ENCODE results near the gene DYSF.

DNA sequence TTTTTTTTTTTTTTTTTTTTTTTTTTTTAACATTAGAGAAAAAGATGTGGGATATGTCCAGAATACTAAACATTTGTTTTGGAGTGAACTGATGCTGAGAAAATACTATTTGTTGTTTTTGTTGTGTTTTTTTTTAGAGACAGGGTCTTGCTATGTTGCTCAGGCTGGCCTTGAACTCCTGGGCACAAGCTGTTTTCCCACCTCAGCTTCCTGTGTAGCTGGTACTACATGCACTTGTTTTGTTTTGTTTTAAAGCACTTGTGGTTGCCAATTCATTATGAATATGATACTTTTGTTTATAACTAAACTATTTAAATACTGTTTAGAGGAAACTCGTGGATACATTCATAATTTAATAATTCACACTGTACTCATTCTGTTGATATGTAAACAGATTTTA lies 33.4 kb upstream of the DYSF start:
- no peak for TF ChIP-seq POLR2AphosphoS5 (IDR thresholded peaks at IDR 0.05; ENCODE audit: low read depth, low read length)
- TF ChIP-seq, protein P1, sequence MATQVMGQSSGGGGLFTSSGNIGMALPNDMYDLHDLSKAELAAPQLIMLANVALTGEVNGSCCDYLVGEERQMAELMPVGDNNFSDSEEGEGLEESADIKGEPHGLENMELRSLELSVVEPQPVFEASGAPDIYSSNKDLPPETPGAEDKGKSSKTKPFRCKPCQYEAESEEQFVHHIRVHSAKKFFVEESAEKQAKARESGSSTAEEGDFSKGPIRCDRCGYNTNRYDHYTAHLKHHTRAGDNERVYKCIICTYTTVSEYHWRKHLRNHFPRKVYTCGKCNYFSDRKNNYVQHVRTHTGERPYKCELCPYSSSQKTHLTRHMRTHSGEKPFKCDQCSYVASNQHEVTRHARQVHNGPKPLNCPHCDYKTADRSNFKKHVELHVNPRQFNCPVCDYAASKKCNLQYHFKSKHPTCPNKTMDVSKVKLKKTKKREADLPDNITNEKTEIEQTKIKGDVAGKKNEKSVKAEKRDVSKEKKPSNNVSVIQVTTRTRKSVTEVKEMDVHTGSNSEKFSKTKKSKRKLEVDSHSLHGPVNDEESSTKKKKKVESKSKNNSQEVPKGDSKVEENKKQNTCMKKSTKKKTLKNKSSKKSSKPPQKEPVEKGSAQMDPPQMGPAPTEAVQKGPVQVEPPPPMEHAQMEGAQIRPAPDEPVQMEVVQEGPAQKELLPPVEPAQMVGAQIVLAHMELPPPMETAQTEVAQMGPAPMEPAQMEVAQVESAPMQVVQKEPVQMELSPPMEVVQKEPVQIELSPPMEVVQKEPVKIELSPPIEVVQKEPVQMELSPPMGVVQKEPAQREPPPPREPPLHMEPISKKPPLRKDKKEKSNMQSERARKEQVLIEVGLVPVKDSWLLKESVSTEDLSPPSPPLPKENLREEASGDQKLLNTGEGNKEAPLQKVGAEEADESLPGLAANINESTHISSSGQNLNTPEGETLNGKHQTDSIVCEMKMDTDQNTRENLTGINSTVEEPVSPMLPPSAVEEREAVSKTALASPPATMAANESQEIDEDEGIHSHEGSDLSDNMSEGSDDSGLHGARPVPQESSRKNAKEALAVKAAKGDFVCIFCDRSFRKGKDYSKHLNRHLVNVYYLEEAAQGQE (IDR thresholded peaks at IDR 0.05; ENCODE audit: insufficient read depth in 1 of 2, low read depth in 2 of 2, low read length in 2 of 2) = no peak

Measured in PFSK-1 (cell line).